ENCODE measurements around the gene CCDC191.

GRCh38 chr3:114068336-114068735 lies 12.0 kb upstream of the CCDC191 start:
- TF ChIP-seq GABPA (tag; conservative IDR thresholded peaks at IDR 0.05; ENCODE audit: low read depth): no peak
- TF ChIP-seq NFYB (IDR thresholded peaks at IDR 0.05; ENCODE audit: extremely low read depth, insufficient read length): no peak
- TF ChIP-seq MXD1 (CRISPR knock-in tag; IDR thresholded peaks at IDR 0.05; ENCODE audit: borderline replicate concordance, poor library complexity, severe bottlenecking): no peak
- no peak for TF ChIP-seq CTCF (IDR thresholded peaks at IDR 0.05 in 2 of 3, conservative IDR thresholded peaks at IDR 0.05 in 1 of 3; ENCODE audit: insufficient read depth in 2 of 3, low read depth in 1 of 3, low read length in 3 of 3)
- no peak for TF ChIP-seq PHB2 (IDR thresholded peaks at IDR 0.05; ENCODE audit: low read depth)

Measured in K562 (cell line).